Measurements from ENCODE around the gene LIF. TPM values are rescaled to one million over a fixed set of nuclear protein-coding genes. Genes with fewer than 3 reads are reported as not detected.

The LIF gene
- total RNA-seq, 4 donors from 2014 or later, result 4.0 to 5.2 (median 4.4) TPM

DNA sequence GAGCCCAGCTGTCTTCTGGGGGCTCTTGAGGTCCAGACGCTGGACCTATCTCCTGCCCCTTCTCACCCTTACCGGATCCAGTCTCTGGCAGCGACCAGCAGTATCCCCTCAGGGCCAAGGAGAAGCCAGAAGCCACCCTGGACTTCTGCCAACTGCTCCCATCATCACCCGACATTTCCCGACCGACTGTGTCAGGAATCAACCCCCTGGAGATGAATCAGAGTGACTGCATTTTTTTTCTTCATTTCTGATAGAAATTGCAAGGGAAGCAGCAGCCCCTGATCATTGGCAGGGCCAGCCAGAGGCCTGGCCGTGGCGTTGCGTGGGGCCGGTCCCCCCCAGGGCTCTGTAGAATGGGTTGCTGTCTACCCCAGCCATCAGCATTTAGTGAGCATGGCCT, 5.2 kb upstream of the LIF start:
- no peak for TF ChIP-seq POLR2A (IDR thresholded peaks at IDR 0.05)
- TF ChIP-seq, protein P1, sequence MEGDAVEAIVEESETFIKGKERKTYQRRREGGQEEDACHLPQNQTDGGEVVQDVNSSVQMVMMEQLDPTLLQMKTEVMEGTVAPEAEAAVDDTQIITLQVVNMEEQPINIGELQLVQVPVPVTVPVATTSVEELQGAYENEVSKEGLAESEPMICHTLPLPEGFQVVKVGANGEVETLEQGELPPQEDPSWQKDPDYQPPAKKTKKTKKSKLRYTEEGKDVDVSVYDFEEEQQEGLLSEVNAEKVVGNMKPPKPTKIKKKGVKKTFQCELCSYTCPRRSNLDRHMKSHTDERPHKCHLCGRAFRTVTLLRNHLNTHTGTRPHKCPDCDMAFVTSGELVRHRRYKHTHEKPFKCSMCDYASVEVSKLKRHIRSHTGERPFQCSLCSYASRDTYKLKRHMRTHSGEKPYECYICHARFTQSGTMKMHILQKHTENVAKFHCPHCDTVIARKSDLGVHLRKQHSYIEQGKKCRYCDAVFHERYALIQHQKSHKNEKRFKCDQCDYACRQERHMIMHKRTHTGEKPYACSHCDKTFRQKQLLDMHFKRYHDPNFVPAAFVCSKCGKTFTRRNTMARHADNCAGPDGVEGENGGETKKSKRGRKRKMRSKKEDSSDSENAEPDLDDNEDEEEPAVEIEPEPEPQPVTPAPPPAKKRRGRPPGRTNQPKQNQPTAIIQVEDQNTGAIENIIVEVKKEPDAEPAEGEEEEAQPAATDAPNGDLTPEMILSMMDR (IDR thresholded peaks at IDR 0.05), result no peak
- TF ChIP-seq POLR2AphosphoS5 (IDR thresholded peaks at IDR 0.05), result no peak
- TF ChIP-seq EP300 (IDR thresholded peaks at IDR 0.05; ENCODE audit: low read depth), result no peak
- no peak for DNase-seq
- no peak overlapping the region for H3K4me3 ChIP-seq
- no peaks in the 10 kb centered on the region for H3K9me3 ChIP-seq
- intact Hi-C loops (cut with DNase I; ENCODE audit: low total_unique reads) (loop anchor here (5.0 kb wide), 1 partner anchor 139 kb away; no protein-coding TSS in a partner anchor), in situ Hi-C loops (cut with MboI; ENCODE audit: low pct_ligation_motif_present in 1 of 4, low pct_unique_long_range_greater_than_20kb in 1 of 4, low sequenced_read_pairs in 3 of 4) (no loop called here)
- H3K27me3 ChIP-seq, result peaks cover 4% of the 10 kb centered on the region
- H3K4me1 ChIP-seq, result peaks cover 24 to 60% (median 53%) of the 10 kb centered on the region in 4 donors
- 76% methylated on average over 10 of the region's 10 CpGs; no CpG with 5 or more reads in 1 of the 2 donors for WGBS, 2 donors (ENCODE audit: low coverage in 1 of 2)
- peak overlapping the region; percentile 68 to 82 (median 77) for H3K27ac ChIP-seq
- no peaks in the 10 kb centered on the region for H3K36me3 ChIP-seq

DNA sequence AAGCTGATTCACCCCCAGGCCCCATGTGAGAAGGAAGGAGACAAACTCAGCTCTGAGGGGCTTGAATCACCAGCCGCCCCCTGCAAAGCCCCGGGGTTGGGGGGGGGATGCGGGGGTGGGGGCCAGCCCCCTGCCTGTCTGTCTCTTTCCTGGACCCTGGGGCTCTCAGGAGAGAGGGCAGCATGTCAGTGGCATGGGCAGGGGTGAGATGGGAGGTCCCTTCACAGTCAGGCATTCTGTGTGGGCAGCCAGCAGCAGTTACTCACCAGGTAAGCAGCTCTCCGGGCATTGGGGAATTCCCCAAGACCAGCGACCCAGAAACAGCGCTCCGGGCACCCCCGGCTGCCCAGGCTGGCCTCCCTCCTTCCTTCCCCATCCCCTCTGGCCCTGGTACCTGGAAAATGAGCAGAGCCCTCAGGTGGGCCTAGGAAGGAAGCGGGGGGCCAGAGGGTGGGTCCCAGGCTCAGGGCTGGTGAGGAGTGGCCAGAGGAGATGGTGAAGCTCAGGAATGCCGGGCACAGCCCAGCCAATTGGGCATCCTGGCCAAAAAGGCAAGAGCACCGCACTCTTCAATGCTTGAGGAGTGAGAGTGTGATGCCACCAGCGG, 4.2 kb upstream of the LIF start:
- Histone ChIP-seq H3K9me3 (no peaks in the 10 kb centered on the region), H3K27me3 (peaks cover 11% of the 10 kb centered on the region), H3K36me3 (no peaks in the 10 kb centered on the region), H3K27ac (no peak overlapping the region), H3K4me1 (peaks cover 21 to 58% (median 51%) of the 10 kb centered on the region in 4 donors), H3K4me3 (no peak overlapping the region)
- intact Hi-C loops (cut with DNase I; ENCODE audit: low total_unique reads) (loop anchor here (5.0 kb wide), 1 partner anchor 138 kb away; no protein-coding TSS in a partner anchor), in situ Hi-C loops (cut with MboI; ENCODE audit: low pct_ligation_motif_present in 1 of 4, low pct_unique_long_range_greater_than_20kb in 1 of 4, low sequenced_read_pairs in 3 of 4) (no loop called here)
- no peak for TF ChIP-seq POLR2A (IDR thresholded peaks at IDR 0.05)
- TF ChIP-seq POLR2AphosphoS5 (IDR thresholded peaks at IDR 0.05), result no peak
- TF ChIP-seq, protein P1 (IDR thresholded peaks at IDR 0.05), result no peak
- DNase-seq, result no peak
- WGBS, 2 donors (ENCODE audit: low coverage in 1 of 2), result 74% methylated on average over 12 of the region's 12 CpGs; no CpG with 5 or more reads in 1 of the 2 donors

DNA sequence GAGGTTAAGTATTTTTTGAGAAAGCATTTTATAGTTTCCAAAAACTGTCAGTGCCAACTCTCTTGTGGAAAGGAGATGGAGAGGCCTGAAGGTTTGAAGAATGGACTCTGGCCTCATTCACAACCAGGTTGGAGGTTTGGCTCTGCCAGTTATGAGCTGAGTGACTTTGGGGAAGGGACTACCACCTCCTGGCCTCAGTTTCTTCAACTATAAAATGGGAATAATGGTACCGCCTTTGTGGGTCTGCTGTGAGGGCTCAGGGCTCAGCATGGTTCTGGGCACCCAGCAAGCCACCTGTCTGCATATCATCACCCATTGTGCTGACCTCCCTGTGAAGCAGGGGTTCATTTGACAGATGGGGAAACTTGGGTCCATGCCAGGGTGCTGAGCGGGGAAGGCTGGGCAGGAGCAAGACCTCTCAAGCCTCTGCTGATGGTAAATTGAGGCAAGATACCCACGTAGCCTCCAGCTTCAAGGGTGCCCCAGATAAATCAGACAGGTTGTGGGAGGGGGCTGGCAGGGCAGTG, 3.5 kb upstream of the LIF start:
- no peak for DNase-seq
- peaks cover 21 to 62% (median 56%) of the 10 kb centered on the region in 4 donors for H3K4me1 ChIP-seq
- peaks cover 15% of the 10 kb centered on the region for H3K27me3 ChIP-seq
- H3K4me3 ChIP-seq, result no peak overlapping the region
- H3K27ac ChIP-seq, result no peak overlapping the region
- intact Hi-C loops (cut with DNase I; ENCODE audit: low total_unique reads) (loop anchor here (5.0 kb wide), 1 partner anchor 138 kb away; no protein-coding TSS in a partner anchor), in situ Hi-C loops (cut with MboI; ENCODE audit: low pct_ligation_motif_present in 1 of 4, low pct_unique_long_range_greater_than_20kb in 1 of 4, low sequenced_read_pairs in 3 of 4) (no loop called here)
- TF ChIP-seq, protein P1 (IDR thresholded peaks at IDR 0.05), result no peak
- no peak for TF ChIP-seq POLR2AphosphoS5 (IDR thresholded peaks at IDR 0.05)
- no peak for TF ChIP-seq POLR2A (IDR thresholded peaks at IDR 0.05)
- no peak for TF ChIP-seq EP300 (IDR thresholded peaks at IDR 0.05; ENCODE audit: low read depth)
- WGBS, 2 donors (ENCODE audit: low coverage in 1 of 2), result 97% methylated on average over 3 of the region's 3 CpGs; no CpG with 5 or more reads in 1 of the 2 donors
- H3K9me3 ChIP-seq, result no peaks in the 10 kb centered on the region
- H3K36me3 ChIP-seq, result no peaks in the 10 kb centered on the region

DNA sequence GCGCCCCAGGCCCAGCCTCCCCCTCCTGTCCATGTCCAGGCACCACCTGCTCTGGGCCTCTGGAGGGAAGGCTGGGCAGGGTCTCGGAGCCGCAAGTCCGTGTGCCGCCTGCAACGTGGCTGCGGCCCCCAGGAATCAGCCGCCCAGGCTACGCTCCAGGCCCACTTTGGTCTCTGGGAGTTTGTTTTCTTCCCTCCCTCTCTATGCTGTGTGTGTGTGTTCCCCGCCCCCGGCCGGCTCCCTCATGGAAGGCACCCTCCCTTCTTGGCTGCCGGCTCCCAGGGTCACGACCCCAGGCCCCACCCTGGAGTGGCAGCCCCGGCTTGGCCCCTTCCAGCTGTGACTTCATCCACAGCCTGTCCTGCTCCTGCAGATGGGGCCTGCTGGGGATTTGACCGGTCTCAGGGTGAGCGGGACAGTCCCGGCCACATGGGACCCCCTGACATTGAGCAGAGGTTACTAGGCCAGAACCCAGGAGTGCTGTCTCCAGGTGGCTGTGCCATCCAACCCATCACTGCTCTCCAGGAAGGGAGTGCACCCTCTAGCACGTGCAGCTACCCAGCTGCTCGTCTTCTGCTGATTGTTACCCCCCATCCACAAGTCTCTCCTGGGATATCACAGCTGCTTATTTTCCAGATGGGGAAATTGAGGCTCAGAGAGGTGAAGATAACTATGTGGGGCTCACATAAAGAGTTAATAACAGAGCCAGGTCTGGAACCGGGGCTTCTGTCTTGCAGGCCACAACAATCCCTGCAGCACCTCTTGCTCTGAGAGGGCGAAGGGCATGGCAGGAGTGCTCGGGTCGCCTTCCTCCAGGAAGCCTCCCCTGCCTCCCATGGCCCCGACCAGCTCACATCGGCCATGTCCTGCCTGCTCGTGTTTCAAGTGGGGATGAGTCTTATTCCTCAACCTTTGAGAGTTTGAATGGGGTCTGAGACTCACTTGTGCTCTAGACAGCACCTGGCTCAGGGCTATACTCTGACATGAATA, 2.8 kb upstream of the LIF start:
- Histone ChIP-seq H3K27me3 (peaks cover 16% of the 10 kb centered on the region), H3K27ac (peak overlapping the region in 3 of 4 donors; percentile 84 to 86 (median 84)), H3K36me3 (no peaks in the 10 kb centered on the region), H3K4me3 (no peak overlapping the region), H3K9me3 (no peaks in the 10 kb centered on the region), H3K4me1 (peaks cover 21 to 62% (median 56%) of the 10 kb centered on the region in 4 donors)
- no peak for DNase-seq
- intact Hi-C loops (cut with DNase I; ENCODE audit: low total_unique reads) (loop anchor here (5.0 kb wide), 1 partner anchor 137 kb away; no protein-coding TSS in a partner anchor), in situ Hi-C loops (cut with MboI; ENCODE audit: low pct_ligation_motif_present in 1 of 4, low pct_unique_long_range_greater_than_20kb in 1 of 4, low sequenced_read_pairs in 3 of 4) (no loop called here)
- WGBS, 2 donors (ENCODE audit: low coverage in 1 of 2), result 76% methylated on average over 25 of the region's 27 CpGs; no CpG with 5 or more reads in 1 of the 2 donors
- TF ChIP-seq, protein P1 (IDR thresholded peaks at IDR 0.05), result no peak
- TF ChIP-seq EP300 (IDR thresholded peaks at IDR 0.05; ENCODE audit: low read depth), result no peak
- TF ChIP-seq POLR2A (IDR thresholded peaks at IDR 0.05), result no peak
- TF ChIP-seq POLR2AphosphoS5 (IDR thresholded peaks at IDR 0.05), result no peak
